Stomach (tissue), 9 donors: ENCODE results near the gene AATK. TPM values are rescaled to one million over a fixed set of nuclear protein-coding genes. Genes with fewer than 3 reads are reported as not detected.

ENCODE experiments used
- DNase-seq, 2 donors: peaks; one replicate each; pipeline versions ENCODE4 v3.0.0 to v3.0.0-alpha.2; 2013 to 2019
- H3K27ac ChIP-seq, 5 donors: fragments of 200-600 bp in 4 of 5; sonication (generic) in 4 of 5; one replicate each; pipeline ENCODE4 v1.5.1; 2013 to 2019; ENCODE audit warnings: mild to moderate bottlenecking in 1 of 5, moderate library complexity in 1 of 5
- H3K27me3 ChIP-seq, 3 donors: fragments of 200-600 bp; sonication (generic); one replicate each; pipeline ENCODE4 v1.5.1; 2017 to 2019; ENCODE audit warnings: mixed run types in 1 of 3
- H3K36me3 ChIP-seq, 4 donors: fragments of 200-600 bp; sonication (generic); 1 replicate in 3 of 4; 2 replicates in 1 of 4; pipeline ENCODE4 v1.5.1; 2016 to 2019
- H3K4me1 ChIP-seq, 4 donors: fragments of 200-600 bp; sonication (generic); one replicate each; pipeline ENCODE4 v1.5.1; 2016 to 2019
- H3K4me3 ChIP-seq, 4 donors: fragments of 200-600 bp; sonication (generic) in 3 of 4; one replicate each; pipeline ENCODE4 v1.5.1; 2016 to 2019; ENCODE audit warnings: mild to moderate bottlenecking in 1 of 4
- H3K9me3 ChIP-seq, 4 donors: fragments of 200-600 bp; sonication (generic); one replicate each; pipeline ENCODE4 v1.5.1; 2016 to 2019
- CTCF ChIP-seq, 7 experiments: fragments of 450-650 bp in 4 of 7; fragments of 200-600 bp in 3 of 7; sonication (generic) in 3 of 7; IDR thresholded peaks; one replicate each; pipeline ENCODE4 v1.5.1; 2016 to 2019; ENCODE audit warnings: antibody characterized with exemption in 7 of 7, control low read depth in 2 of 7, mild to moderate bottlenecking in 1 of 7
- EP300 ChIP-seq: sonication (generic); formaldehyde crosslinking; IDR thresholded peaks from one replicate; pipeline ENCODE4 v1.6.1; 2017; ENCODE audit warnings: antibody characterized with exemption
- POLR2A ChIP-seq, 4 donors: fragments of 450-650 bp; IDR thresholded peaks; one replicate each; pipeline ENCODE4 v1.6.1; 2016; ENCODE audit warnings: antibody characterized with exemption in 4 of 4, control low read depth in 2 of 4, mild to moderate bottlenecking in 1 of 4, moderate library complexity in 1 of 4
- POLR2AphosphoS5 ChIP-seq, 3 donors: sonication (generic); formaldehyde crosslinking; IDR thresholded peaks; one replicate each; pipeline ENCODE4 v1.6.1; 2016; ENCODE audit warnings: antibody characterized with exemption in 3 of 3
- WGBS, 5 donors: extraction: QIAGEN DNeasy Blood & Tissue Kit in 3 of 5; methylation state at CpG; one replicate each; pipeline versions ENCODE4 v1.1.5 to v1.1.7; 2013 to 2018; 5-methylcytosine and 5-hydroxymethylcytosine counted together
- intact Hi-C: fragments of 100-400 bp; cut with DNase I; formaldehyde crosslinking; loops from one replicate; pipeline ENCODE4 v1.15.1; 2023; ENCODE audit warnings: low total_unique reads
- polyA plus RNA-seq, 3 donors: library from polyadenylated mRNA; stranded (reverse); fragments of 200-250 nt; gene quantifications; one replicate each; pipeline ENCODE4 v1.2.3, GENCODE V29; 2013
- total RNA-seq, 5 donors: library from RNA; depleted of rRNA; stranded (reverse); fragments of >200 nt; gene quantifications; one replicate each; pipeline versions ENCODE4 v1.1.0 to v1.2.3, GENCODE V29; 2014 to 2016
- donor health status: healthy with polysubstance abuse.
- donor health status: Bipolar disorder and iron deficiency.
- donor health status: healthy.

Gene AATK
- total and polyA plus RNA-seq, 8 donors: 0.87 to 31.7 (median 7.3) TPM

- intact Hi-C loops: no loop called here
- Histone ChIP-seq H3K36me3 (no peaks in the 10 kb centered on the region), H3K4me3 (no peak overlapping the region), H3K27me3 (no peaks in the 10 kb centered on the region), H3K9me3 (no peaks in the 10 kb centered on the region), H3K27ac (peak overlapping the region in 1 of 5 donors; percentile 68), H3K4me1 (peaks cover 0 to 24% (median 18%) of the 10 kb centered on the region in 4 donors)
- WGBS, 5 donors: 72 to 86% (median 78%) methylated on average over 8 to 22 of the region's 22 CpGs
- no peak for DNase-seq
- TF ChIP-seq POLR2A (IDR thresholded peaks at IDR 0.05) (no peak), EP300 (no peak), POLR2AphosphoS5 (IDR thresholded peaks at IDR 0.05) (no peak), CTCF (IDR thresholded peaks at IDR 0.05) (no peak)
These were observed 33.0 kb downstream of the AATK start for GRCh38 chr17:81132770-81133723.

DNA sequence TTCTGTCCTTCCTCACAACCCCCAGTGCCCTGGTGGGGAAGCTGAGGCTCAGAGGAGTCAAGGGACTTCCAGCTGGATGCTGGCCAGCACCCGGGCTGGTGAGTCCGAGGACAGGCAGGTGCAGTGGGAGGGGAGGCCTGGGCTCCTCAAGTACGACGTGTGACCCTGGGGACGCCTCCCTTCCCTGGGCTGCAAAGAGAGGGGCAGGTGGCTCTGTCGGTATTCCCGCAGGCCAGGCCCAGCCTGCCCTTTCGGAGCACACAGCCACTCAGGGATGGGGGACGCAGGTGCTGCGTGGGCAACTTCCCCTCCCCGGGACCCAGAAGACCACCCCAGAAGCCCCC lies 33.9 kb downstream of the AATK start:
- WGBS, 5 donors: 42 to 58% (median 49%) methylated on average over 9 to 11 of the region's 11 CpGs

GRCh38 chr17:81131486-81132196 lies 34.4 kb downstream of the AATK start:
- 41 to 65% (median 57%) methylated on average over 8 to 14 of the region's 14 CpGs for WGBS, 5 donors
- Histone ChIP-seq H3K4me3 (peak overlapping the region; percentile 15 to 31 (median 23)), H3K27me3 (no peaks in the 10 kb centered on the region), H3K27ac (peak overlapping the region; percentile 41 to 73 (median 61)), H3K4me1 (peaks cover 0 to 24% (median 18%) of the 10 kb centered on the region in 4 donors), H3K36me3 (no peaks in the 10 kb centered on the region), H3K9me3 (no peaks in the 10 kb centered on the region)
- intact Hi-C loops: no loop called here
- DNase-seq: peak; percentile 53 to 88
- TF ChIP-seq CTCF (IDR thresholded peaks at IDR 0.05): no peak

More for the DNA sequence above, 33.9 kb downstream of the AATK start:
- Histone ChIP-seq H3K36me3 (no peaks in the 10 kb centered on the region), H3K27me3 (no peaks in the 10 kb centered on the region), H3K4me1 (peaks cover 0 to 24% (median 18%) of the 10 kb centered on the region in 4 donors), H3K4me3 (peak overlapping the region in 2 of 4 donors; percentile 23 to 31), H3K27ac (peak overlapping the region in 4 of 5 donors; percentile 41 to 73 (median 64)), H3K9me3 (no peaks in the 10 kb centered on the region)
- DNase-seq: no peak
- intact Hi-C loops: no loop called here
- no peak for TF ChIP-seq EP300

GRCh38 chr17:81130385-81131361 lies 35.3 kb downstream of the AATK start:
- 40 to 69% (median 57%) methylated on average over 26 to 41 of the region's 41 CpGs for WGBS, 5 donors
- intact Hi-C loops: no loop called here
- Histone ChIP-seq H3K4me1 (peaks cover 0 to 24% (median 18%) of the 10 kb centered on the region in 4 donors), H3K9me3 (no peaks in the 10 kb centered on the region), H3K27ac (peak overlapping the region in 4 of 5 donors; percentile 42 to 73 (median 64)), H3K4me3 (peak overlapping the region; percentile 15 to 31 (median 20)), H3K36me3 (no peaks in the 10 kb centered on the region), H3K27me3 (no peaks in the 10 kb centered on the region)
- DNase-seq: peak in 1 of 2 donors; percentile 68
- TF ChIP-seq POLR2A (IDR thresholded peaks at IDR 0.05): no peak
- TF ChIP-seq POLR2AphosphoS5 (IDR thresholded peaks at IDR 0.05): no peak
- no peak for TF ChIP-seq EP300
- TF ChIP-seq CTCF (IDR thresholded peaks at IDR 0.05): no peak
